ENCODE data around the gene LRRTM4. TPM values are rescaled to one million over a fixed set of nuclear protein-coding genes. Genes with fewer than 3 reads are reported as not detected.

LRRTM4 gene
- total RNA-seq, 2 donors from 2014 or later = not detected

DNA sequence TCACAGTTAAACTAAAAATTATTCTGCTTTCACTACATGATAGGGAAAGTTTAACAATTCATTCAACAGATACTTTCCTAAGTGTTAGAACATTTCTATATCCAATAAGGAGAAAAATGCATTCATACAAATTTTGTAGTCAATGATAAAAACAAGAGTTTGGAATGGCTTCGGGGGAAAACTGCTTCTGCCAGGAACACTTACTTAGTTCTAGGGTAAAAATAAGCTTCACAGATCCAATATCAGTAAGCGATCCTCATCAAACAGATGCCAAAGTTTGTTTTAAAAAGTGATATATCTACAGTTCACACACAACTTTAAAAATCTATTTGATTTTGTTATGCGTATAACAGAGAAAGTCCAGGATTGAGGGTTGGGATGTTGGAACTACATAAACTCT is 199.7 kb downstream of the LRRTM4 start:
- Mint-ChIP-seq H3K4me3 (no peak overlapping the region), H3K9me3 (peaks cover 4% of the 10 kb centered on the region), H3K27ac (no peak overlapping the region), H3K36me3 (ENCODE audit: low read depth) (no peaks in the 10 kb centered on the region), H3K27me3 (no peaks in the 10 kb centered on the region), H3K4me1 (no peaks in the 10 kb centered on the region)
- ATAC-seq (replicated peaks) = no peak

DNA sequence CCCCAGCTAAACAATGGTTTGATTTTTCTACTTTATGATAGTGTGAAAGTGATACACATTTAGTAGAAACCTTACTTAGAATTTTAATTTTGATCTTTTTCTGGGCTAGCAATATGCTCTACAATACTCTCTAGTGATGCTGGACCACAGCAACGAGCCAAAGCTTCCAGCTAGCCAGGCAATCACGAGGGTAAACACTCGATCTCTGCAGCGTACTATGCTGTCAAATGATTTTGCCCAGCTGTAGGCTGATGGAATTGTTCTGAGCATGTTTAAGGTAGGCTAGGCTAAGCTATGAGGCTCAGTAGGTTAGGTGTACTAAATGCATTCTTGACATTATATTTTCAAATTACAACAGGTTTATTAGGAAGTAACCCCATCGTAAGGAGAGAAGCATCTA is 207.5 kb downstream of the LRRTM4 start:
- Mint-ChIP-seq H3K4me1 (no peaks in the 10 kb centered on the region), H3K27ac (no peak overlapping the region), H3K4me3 (no peak overlapping the region), H3K9me3 (peaks cover 11% of the 10 kb centered on the region), H3K36me3 (ENCODE audit: low read depth) (no peaks in the 10 kb centered on the region), H3K27me3 (no peaks in the 10 kb centered on the region)
- ATAC-seq (replicated peaks) = no peak

DNA sequence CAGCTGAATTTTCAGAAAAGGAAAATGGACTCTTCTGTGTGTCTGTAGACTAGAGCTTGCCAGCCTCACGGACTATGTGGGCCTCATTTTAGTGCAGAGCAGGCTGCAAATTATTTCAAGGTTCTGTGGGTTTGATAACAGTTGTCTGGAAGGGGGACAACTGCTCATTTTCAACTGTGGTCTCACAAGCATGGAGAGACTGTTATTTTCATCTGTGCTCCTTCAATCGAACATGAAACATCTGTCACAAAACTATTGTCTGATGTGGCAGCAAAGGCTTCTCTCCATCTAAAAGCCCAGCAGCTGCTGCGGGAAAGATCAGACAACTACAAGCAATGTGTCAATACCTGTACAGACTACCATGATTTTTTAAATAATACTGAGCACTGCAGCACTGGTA is 211.8 kb downstream of the LRRTM4 start:
- no peak for ATAC-seq (replicated peaks)
- peaks cover 14% of the 10 kb centered on the region for H3K9me3 Mint-ChIP-seq
- no peak overlapping the region for H3K27ac Mint-ChIP-seq
- H3K4me1 Mint-ChIP-seq = no peaks in the 10 kb centered on the region
- no peaks in the 10 kb centered on the region for H3K27me3 Mint-ChIP-seq
- H3K36me3 Mint-ChIP-seq (ENCODE audit: low read depth) = no peaks in the 10 kb centered on the region
- H3K4me3 Mint-ChIP-seq = no peak overlapping the region

DNA sequence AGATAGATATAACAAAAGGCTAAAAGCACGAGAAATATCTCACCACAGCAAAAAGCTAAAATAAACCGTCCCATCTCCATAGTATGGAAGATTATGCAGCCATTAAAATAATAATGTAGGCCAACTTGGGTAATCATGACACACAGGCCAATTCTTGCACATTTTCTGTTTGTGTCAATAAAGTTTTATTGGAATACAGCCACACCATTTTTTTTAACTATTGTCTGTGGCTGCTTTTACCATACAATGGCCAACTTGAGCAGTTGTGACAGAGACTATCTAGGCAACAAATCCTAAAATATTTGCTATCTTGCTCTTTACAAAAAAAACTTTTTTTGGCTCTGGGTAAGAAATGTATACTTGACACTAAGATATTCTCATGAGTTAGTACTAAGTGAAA is 212.5 kb downstream of the LRRTM4 start:
- Mint-ChIP-seq H3K27me3 (no peaks in the 10 kb centered on the region), H3K27ac (no peak overlapping the region), H3K9me3 (peaks cover 14% of the 10 kb centered on the region), H3K36me3 (ENCODE audit: low read depth) (no peaks in the 10 kb centered on the region), H3K4me3 (no peak overlapping the region), H3K4me1 (no peaks in the 10 kb centered on the region)
- no peak for ATAC-seq (replicated peaks)

DNA sequence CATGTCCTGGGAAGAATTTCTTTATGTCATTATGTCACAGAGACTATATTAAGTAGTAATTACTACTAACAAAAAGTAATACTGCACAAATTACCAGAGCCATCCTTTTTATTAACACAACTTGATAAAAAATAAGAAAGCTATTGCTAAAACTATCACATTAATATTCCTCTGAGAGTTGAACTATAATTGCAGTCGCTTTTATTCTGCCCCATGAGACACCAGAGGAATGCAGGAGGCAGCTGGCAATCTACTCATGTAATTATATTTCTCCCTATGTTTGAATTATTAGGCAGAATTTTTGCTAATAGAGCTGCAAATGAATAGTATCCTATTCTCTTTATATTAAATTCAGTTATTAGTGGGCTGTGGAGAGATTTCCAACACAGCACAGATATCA is 220.7 kb downstream of the LRRTM4 start:
- Mint-ChIP-seq H3K4me3 (no peak overlapping the region), H3K36me3 (ENCODE audit: low read depth) (no peaks in the 10 kb centered on the region), H3K27ac (no peak overlapping the region), H3K9me3 (peaks cover 17% of the 10 kb centered on the region), H3K27me3 (no peaks in the 10 kb centered on the region), H3K4me1 (no peaks in the 10 kb centered on the region)
- no peak for ATAC-seq (replicated peaks)

DNA sequence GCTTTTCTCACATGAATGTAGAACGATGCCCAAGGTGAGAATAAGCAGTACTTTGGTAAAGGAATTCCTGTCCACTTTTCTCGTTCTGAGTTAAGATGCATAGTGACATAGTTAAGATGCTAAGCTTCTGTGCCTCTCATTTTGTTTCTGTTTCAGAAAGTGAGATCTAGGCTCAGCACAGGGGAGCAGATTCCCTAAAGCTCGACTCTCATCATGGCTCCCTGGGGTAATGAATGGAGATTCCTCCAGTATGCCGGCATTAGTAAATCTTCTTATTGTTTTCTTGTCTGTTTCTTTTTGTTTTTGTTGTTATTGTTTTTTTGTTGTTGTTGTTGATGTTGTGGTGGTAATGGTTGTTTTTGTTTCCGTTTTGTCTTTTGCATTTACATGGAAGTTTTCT is 225.4 kb downstream of the LRRTM4 start:
- Mint-ChIP-seq H3K4me3 (no peak overlapping the region), H3K9me3 (peaks cover 9% of the 10 kb centered on the region), H3K4me1 (no peaks in the 10 kb centered on the region), H3K27me3 (no peaks in the 10 kb centered on the region), H3K36me3 (ENCODE audit: low read depth) (no peaks in the 10 kb centered on the region), H3K27ac (no peak overlapping the region)
- no peak for ATAC-seq (replicated peaks)

DNA sequence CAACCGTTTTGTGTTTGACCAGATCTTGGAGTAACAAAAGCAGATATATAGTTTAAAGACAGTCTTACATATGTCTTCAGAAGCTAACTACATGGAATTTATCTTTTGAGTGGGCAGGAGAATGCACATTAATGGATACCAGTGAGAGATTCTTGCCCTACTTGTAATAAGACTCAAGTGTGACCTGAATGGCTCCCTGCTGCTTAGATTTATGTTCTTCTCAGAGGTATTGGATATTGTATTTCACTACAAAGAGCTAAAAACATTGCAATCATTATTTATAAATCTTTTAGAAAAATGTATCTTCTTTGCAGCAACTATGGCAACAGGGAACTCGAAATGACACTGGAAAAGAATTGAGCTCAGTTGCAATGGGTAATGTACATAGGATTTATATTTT is 227.7 kb downstream of the LRRTM4 start:
- Mint-ChIP-seq H3K4me3 (no peak overlapping the region), H3K27ac (no peak overlapping the region), H3K36me3 (ENCODE audit: low read depth) (no peaks in the 10 kb centered on the region), H3K9me3 (peaks cover 14% of the 10 kb centered on the region), H3K4me1 (no peaks in the 10 kb centered on the region), H3K27me3 (no peaks in the 10 kb centered on the region)
- no peak for ATAC-seq (replicated peaks)

DNA sequence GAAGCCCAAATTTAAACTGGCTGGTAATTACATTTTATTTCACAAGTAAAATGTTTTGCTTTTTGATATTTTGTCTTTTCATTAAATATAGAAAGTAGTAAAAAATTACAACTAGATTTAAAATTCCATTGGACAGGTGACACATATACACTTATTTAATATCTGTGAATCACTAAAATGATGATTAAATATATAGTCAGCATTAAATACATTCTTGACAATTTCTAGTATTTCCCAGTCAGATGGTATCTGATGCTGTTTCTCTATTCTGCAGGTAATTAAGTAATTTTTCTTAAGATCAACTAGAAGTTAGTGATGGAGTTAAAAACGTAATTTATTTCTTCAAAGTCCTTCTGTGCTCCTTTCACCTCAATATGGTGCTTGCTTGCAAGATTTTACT is 237.8 kb downstream of the LRRTM4 start:
- H3K9me3 Mint-ChIP-seq = peaks cover 13% of the 10 kb centered on the region
- H3K27ac Mint-ChIP-seq = no peak overlapping the region
- no peaks in the 10 kb centered on the region for H3K36me3 Mint-ChIP-seq (ENCODE audit: low read depth)
- ATAC-seq (replicated peaks) = no peak
- H3K4me1 Mint-ChIP-seq = no peaks in the 10 kb centered on the region
- no peak overlapping the region for H3K4me3 Mint-ChIP-seq
- no peaks in the 10 kb centered on the region for H3K27me3 Mint-ChIP-seq

DNA sequence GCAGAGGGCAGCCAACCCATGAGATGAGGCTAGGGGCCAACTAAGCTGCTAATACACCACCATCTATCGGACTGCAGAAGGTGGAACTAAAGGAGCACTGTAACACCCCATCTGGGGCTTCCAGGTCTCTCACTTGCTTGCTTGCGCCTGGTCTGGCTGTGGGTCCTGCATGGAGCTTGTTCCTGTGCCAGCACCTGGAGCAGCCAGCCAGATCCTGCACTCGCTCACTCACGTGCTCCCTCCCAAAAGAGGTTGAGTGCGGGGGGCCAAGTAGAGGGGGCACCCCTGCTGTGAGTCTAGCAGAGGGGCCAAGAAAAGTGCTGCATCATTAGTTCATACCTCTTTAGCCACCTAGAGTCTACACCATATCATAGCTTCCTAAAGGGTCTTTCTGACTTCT is 250.9 kb downstream of the LRRTM4 start:
- Mint-ChIP-seq H3K27me3 (no peaks in the 10 kb centered on the region), H3K36me3 (ENCODE audit: low read depth) (no peaks in the 10 kb centered on the region), H3K4me1 (no peaks in the 10 kb centered on the region), H3K4me3 (no peak overlapping the region), H3K9me3 (peaks cover 14% of the 10 kb centered on the region), H3K27ac (no peak overlapping the region)
- ATAC-seq (replicated peaks) = no peak

DNA sequence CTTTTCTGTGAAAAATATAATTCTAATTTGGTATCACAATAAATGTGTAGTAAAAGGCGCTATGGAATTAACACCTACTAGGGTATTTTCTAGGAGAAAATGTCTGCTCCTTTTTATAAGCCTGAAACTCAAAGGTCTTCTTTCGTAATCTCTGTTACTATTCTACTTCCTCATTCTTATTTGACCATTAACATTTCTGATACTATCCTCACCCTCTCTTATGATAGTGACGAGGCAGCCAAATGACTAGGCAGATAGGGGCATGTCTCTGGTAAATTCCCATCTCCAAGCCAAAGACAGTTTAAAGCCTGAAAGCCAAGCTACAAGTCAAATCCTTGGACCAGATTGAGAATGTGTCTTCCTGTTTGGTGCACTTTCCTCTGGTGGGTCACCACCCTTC is 251.7 kb downstream of the LRRTM4 start:
- Mint-ChIP-seq H3K4me1 (no peaks in the 10 kb centered on the region), H3K36me3 (ENCODE audit: low read depth) (no peaks in the 10 kb centered on the region), H3K27ac (no peak overlapping the region), H3K4me3 (no peak overlapping the region), H3K9me3 (peaks cover 14% of the 10 kb centered on the region), H3K27me3 (no peaks in the 10 kb centered on the region)
- ATAC-seq (replicated peaks) = no peak

DNA sequence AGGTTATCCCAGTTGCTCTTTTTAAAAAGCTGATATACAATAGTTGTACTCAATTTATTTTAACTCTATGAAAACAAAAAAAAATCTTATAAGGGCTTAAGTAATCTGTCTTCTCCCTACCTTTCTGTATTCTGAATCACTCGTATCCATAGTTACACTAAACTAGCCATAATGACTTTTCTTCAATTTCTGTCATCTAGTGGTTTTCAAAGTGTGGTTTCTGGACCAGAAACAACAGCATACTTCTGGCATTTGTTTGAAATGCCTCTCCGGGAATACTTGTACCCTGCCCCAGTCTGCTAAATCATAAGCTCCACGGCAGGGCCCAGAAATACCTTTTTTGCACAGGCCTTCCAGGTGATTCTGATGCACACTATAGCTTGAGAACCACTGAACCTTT is 253.6 kb downstream of the LRRTM4 start:
- Mint-ChIP-seq H3K4me1 (no peaks in the 10 kb centered on the region), H3K36me3 (ENCODE audit: low read depth) (no peaks in the 10 kb centered on the region), H3K27me3 (no peaks in the 10 kb centered on the region), H3K4me3 (no peak overlapping the region), H3K27ac (no peak overlapping the region), H3K9me3 (peaks cover 14% of the 10 kb centered on the region)
- no peak for ATAC-seq (replicated peaks)

DNA sequence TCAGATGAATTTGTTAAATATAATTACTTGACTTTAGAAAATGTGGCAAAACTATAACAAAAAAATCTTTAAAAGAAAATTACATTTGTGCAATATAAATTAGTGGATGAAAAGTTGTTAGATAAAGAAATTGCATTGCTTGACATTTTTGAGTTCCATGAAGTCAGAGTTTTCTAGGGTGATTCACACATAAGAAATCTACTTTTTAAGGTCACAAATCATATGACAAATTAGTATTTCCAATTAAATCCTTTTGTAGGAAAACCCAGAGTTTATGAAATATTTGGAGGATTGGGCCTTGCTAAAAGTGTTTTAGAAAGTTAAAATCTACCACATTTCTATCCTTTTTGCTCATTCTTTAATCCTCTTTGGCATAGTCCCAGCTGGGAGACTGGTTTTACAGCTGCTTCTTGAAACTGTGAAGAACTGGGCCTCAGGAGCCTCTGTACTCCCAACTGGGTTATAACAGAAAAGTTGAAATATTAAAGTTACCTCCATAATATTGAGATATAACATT is 289.2 kb downstream of the LRRTM4 start:
- Mint-ChIP-seq H3K9me3 (peaks cover 17% of the 10 kb centered on the region), H3K27me3 (no peaks in the 10 kb centered on the region), H3K4me3 (no peak overlapping the region), H3K4me1 (no peaks in the 10 kb centered on the region), H3K27ac (no peak overlapping the region), H3K36me3 (ENCODE audit: low read depth) (no peaks in the 10 kb centered on the region)
- ATAC-seq (replicated peaks) = no peak

DNA sequence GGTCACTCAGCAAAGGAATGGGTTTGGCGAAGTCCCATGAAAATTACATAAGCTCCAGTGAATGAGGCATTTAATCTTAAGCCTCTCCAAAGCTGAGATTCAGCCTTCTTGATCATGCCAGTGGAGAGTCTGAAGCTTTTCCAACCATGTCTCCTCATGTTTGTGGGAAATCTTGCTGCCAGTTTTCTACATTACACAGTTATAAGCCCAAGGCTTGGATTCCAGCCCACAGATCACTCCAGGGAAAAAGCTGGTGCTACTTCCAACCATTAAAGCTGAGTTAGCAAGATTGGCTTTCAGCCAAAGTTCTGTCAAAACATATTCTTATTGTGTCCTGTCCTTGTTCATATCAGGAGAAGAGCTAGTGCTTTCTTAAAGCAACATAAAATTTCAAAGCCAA is 293.8 kb downstream of the LRRTM4 start:
- ATAC-seq (replicated peaks) = no peak
- H3K27ac Mint-ChIP-seq = no peak overlapping the region
- H3K36me3 Mint-ChIP-seq (ENCODE audit: low read depth) = no peaks in the 10 kb centered on the region
- H3K4me3 Mint-ChIP-seq = no peak overlapping the region
- no peaks in the 10 kb centered on the region for H3K27me3 Mint-ChIP-seq
- H3K9me3 Mint-ChIP-seq = peaks cover 23% of the 10 kb centered on the region
- H3K4me1 Mint-ChIP-seq = no peaks in the 10 kb centered on the region

DNA sequence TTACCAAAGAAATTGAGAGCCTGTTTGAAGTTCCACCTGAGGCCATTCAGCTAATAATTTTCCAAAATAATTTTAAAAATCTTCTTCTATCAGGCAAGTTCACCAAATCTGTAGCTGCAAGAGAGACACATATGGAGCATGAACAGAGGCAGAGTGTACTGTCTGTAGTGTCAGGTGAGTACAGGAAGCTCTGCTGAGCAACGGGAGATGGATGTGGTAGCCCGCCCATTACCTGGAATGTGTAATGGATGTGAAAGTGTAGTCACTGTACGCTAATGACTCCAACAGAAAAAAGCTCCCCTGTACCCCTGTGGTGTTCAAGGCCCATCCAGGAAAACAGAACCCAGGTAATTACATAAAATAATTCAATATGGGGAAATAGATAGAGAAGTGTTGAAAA is 311.5 kb downstream of the LRRTM4 start:
- Mint-ChIP-seq H3K27ac (no peak overlapping the region), H3K4me1 (no peaks in the 10 kb centered on the region), H3K36me3 (ENCODE audit: low read depth) (no peaks in the 10 kb centered on the region), H3K4me3 (no peak overlapping the region), H3K27me3 (no peaks in the 10 kb centered on the region), H3K9me3 (peaks cover 9% of the 10 kb centered on the region)
- ATAC-seq (replicated peaks) = no peak

DNA sequence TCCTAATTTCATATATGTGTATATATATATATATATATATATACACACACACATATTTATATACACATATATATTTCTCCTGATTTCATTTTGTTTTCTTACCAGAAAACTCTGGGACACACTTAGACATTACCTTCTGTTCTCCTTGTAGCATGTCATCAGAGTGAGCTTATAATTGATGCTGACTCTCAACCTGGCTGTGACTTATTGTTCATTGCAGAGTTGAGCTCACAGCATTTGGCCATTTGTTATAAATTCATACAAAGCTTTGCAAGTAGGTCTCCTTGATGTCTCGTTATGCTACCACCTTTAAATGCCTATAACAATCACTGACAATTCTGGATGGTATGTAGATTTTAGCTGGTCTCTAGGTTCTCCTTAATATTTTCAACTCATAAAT is 314.8 kb downstream of the LRRTM4 start:
- Mint-ChIP-seq H3K27ac (no peak overlapping the region), H3K4me1 (no peaks in the 10 kb centered on the region), H3K27me3 (no peaks in the 10 kb centered on the region), H3K4me3 (no peak overlapping the region), H3K36me3 (ENCODE audit: low read depth) (no peaks in the 10 kb centered on the region), H3K9me3 (peaks cover 8% of the 10 kb centered on the region)
- ATAC-seq (replicated peaks) = no peak

DNA sequence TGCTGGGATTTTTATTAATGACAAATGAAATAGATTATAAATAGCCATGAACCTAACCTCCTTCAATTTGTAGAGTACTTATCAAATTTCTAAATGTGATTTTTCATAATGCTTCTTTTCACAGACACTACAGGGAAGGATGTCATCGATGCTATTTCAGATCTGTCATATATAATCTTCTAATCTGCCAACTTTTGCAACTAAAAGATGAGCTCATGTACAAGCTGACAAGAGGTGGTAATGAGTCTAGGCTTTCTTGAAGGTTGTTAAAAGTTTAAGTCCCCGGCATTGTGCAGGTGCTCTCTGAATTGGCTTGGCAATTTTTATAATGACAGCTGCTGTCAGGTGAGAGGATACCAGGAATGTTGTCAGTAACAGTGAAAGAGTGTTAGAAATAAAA is 320.4 kb downstream of the LRRTM4 start:
- Mint-ChIP-seq H3K9me3 (peaks cover 11% of the 10 kb centered on the region), H3K36me3 (ENCODE audit: low read depth) (no peaks in the 10 kb centered on the region), H3K4me3 (no peak overlapping the region), H3K27me3 (no peaks in the 10 kb centered on the region), H3K4me1 (no peaks in the 10 kb centered on the region), H3K27ac (no peak overlapping the region)
- ATAC-seq (replicated peaks) = no peak
